Gastrocnemius medialis (tissue), 4 donors: ENCODE measurements around the gene YTHDC2. TPM values are rescaled to one million over a fixed set of nuclear protein-coding genes. Genes with fewer than 3 reads are reported as not detected.

ENCODE experiments used
- ATAC-seq, 2 donors: fragments of 150-250 bp; one replicate each; pipeline ENCODE4 v1.9.1; 2016
- DNase-seq, 2 donors: peaks; one replicate each; pipeline ENCODE4 v3.0.0-alpha.2; 2019
- H3K27ac ChIP-seq, 4 donors: fragments of 200-600 bp; sonication (generic); 1 replicate in 1 of 4; 2 replicates in 3 of 4; pipeline ENCODE4 v1.5.1; 2016 to 2018; ENCODE audit warnings: mild to moderate bottlenecking in 2 of 4, moderate library complexity in 1 of 4
- H3K27me3 ChIP-seq, 3 donors: fragments of 200-600 bp; sonication (generic) in 2 of 3; 1 replicate in 1 of 3; 2 replicates in 2 of 3; pipeline versions ENCODE4 v1.5.1 to v1.6.0; 2016 to 2019; ENCODE audit warnings: mild to moderate bottlenecking in 1 of 3, moderate library complexity in 1 of 3
- H3K36me3 ChIP-seq, 2 donors: fragments of 200-600 bp; sonication (generic) in 1 of 2; one replicate each; pipeline ENCODE4 v1.5.1; 2017 to 2018
- H3K4me1 ChIP-seq, 2 donors: fragments of 200-600 bp; sonication (generic) in 1 of 2; one replicate each; pipeline ENCODE4 v1.5.1; 2016 to 2017; ENCODE audit warnings: mild to moderate bottlenecking in 2 of 2
- H3K4me3 ChIP-seq, 4 donors: fragments of 200-600 bp; sonication (generic) in 3 of 4; 1 replicate in 1 of 4; 2 replicates in 3 of 4; pipeline ENCODE4 v1.5.1; 2016 to 2019; ENCODE audit warnings: mild to moderate bottlenecking in 2 of 4
- H3K9me3 ChIP-seq, 3 donors: fragments of 200-600 bp; sonication (generic) in 2 of 3; 1 replicate in 1 of 3; 2 replicates in 2 of 3; pipeline ENCODE4 v1.5.1; 2016 to 2019
- CTCF ChIP-seq, 5 experiments: fragments of 450-650 bp in 3 of 5; fragments of 200-600 bp in 2 of 5; sonication (generic) in 2 of 5; IDR thresholded peaks in 4 of 5; conservative IDR thresholded peaks in 1 of 5; 1 replicate in 4 of 5; 2 replicates in 1 of 5; pipeline ENCODE4 v1.5.1; 2016 to 2019; ENCODE audit warnings: antibody characterized with exemption in 5 of 5, mild to moderate bottlenecking in 3 of 5, moderate library complexity in 3 of 5
- POLR2A ChIP-seq, 2 donors: fragments of 450-650 bp; IDR thresholded peaks; one replicate each; pipeline ENCODE4 v1.6.1; 2017; ENCODE audit warnings: antibody characterized with exemption in 2 of 2, mild to moderate bottlenecking in 2 of 2, moderate library complexity in 2 of 2
- in situ Hi-C, 4 donors: fragments of 200-750 bp; cut with MboI; loops; one replicate each; pipeline versions ENCODE4 v1.15.0 to v1.8.0; 2017; ENCODE audit warnings: low sequenced_read_pairs in 4 of 4
- intact Hi-C: fragments of 100-400 bp; cut with DNase I; formaldehyde crosslinking; loops from one replicate; pipeline ENCODE4 v1.15.1; 2023; ENCODE audit warnings: low total_unique reads
- total RNA-seq, 4 donors: library from RNA; depleted of rRNA; stranded (reverse); fragments of >200 nt; gene quantifications; one replicate each; pipeline versions ENCODE4 v1.1.0 to v1.2.3, GENCODE V29; 2016

YTHDC2 gene
- total RNA-seq, 4 donors from 2014 or later = 9.0 to 22.7 (median 15.3) TPM

DNA sequence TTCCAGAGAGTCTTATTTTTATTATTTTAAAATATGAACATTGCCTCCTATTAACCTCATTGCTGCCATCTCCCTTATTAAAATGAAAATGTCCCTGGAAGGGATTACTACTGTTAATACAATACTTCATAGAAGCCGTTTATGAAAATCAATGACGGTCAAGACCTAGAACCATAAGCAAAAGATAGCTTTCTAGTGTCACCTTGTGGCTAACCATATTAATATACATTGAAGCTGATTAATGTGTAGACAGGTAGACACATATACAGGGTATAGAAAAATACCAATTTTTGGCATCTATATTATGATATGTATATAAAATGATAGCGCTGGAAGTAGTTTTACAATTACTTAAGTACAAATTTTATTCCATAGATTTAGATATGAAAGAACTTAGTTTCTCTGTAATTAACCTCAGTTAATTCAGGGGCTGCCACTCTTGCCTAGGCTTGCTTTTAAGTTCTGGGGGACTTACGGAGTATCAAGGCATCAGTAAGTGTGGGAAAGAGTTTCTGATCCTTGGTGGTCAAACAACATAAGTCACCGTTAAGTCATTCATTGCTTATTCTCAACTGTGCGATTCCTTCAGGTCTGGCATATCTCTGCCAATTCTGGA, 2.5 kb upstream of the YTHDC2 start:
- no peak for TF ChIP-seq POLR2A (IDR thresholded peaks at IDR 0.05)
- peak in 2 of 5 experiments; percentile 15 for TF ChIP-seq CTCF (IDR thresholded peaks at IDR 0.05 in 4 of 5, conservative IDR thresholded peaks at IDR 0.05 in 1 of 5)
- H3K36me3 ChIP-seq = no peaks in the 10 kb centered on the region
- H3K4me3 ChIP-seq = no peak overlapping the region
- intact Hi-C loops (loop anchor here (5.0 to 10.0 kb wide), 2 partner anchors 514 to 646 kb away; partner anchors contain the start of gene SRP19), in situ Hi-C loops (loop anchor here in 3 of 4 donors (25.0 kb wide), 2 partner anchors 474 to 524 kb away; partner anchors contain the start of gene DCP2 (in 2 of the 3))
- no peaks in the 10 kb centered on the region for H3K27me3 ChIP-seq
- H3K9me3 ChIP-seq = no peaks in the 10 kb centered on the region
- H3K27ac ChIP-seq = no peak overlapping the region
- ATAC-seq (no peak), DNase-seq (no peak)
- H3K4me1 ChIP-seq = peaks cover 16% of the 10 kb centered on the region in 2 donors

DNA sequence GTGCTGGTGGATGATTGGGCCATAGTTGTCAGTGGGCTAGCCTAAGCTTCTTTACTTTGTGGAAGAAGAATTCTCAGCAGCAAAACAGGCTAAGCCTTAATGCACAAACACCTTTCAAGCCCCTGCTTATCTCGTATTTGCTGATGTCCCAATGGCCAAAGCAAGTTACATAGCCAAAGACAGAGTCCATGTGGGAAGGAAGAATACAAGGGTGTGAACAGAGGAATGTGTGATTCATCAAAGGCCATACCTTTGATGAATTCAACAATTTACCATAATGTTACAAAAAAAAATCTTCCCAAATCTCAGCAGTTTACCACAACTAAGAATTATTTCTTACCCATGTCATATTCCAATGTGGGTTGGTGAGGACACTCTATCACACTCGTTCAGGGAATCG, 1.2 kb upstream of the YTHDC2 start:
- Histone ChIP-seq H3K36me3 (no peaks in the 10 kb centered on the region), H3K27ac (no peak overlapping the region), H3K27me3 (no peaks in the 10 kb centered on the region), H3K9me3 (no peaks in the 10 kb centered on the region), H3K4me1 (peaks cover 17 to 22% of the 10 kb centered on the region in 2 donors), H3K4me3 (no peak overlapping the region)
- in situ Hi-C loops (loop anchor here in 3 of 4 donors (25.0 kb wide), 2 partner anchors 475 to 525 kb away; partner anchors contain the start of gene DCP2 (in 2 of the 3)), intact Hi-C loops (loop anchor here (2.0 to 10.0 kb wide), 3 partner anchors 134 to 648 kb away; partner anchors contain the start of gene SRP19)
- DNase-seq = no peak
- no peak for ATAC-seq
- TF ChIP-seq CTCF (IDR thresholded peaks at IDR 0.05 in 4 of 5, conservative IDR thresholded peaks at IDR 0.05 in 1 of 5) = no peak
- TF ChIP-seq POLR2A (IDR thresholded peaks at IDR 0.05) = no peak

DNA sequence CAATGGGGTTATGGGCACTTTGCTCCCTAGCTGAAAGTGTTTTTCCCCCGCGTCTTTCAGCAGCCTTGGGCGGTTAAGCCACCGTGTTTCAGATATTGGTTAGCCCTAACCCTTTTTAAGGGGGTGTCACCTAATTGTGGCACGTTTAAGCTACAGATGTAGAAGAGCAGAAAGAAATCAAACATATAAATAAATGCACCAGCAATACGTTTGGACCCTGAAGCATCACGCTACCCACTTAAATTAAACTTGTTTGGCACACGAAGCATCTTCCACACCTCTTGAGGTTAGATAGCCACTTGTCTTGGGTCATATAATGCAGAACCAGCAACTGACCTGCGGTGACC, 768 bp downstream of the YTHDC2 start:
- H3K27me3 ChIP-seq = no peaks in the 10 kb centered on the region
- peak overlapping the region; percentile 93 to 97 (median 94) for H3K27ac ChIP-seq
- in situ Hi-C loops = loop anchor here in 3 of 4 donors (25.0 kb wide), 2 partner anchors 477 to 527 kb away; partner anchors contain the start of gene DCP2 (in 2 of the 3)
- no peak for TF ChIP-seq CTCF (IDR thresholded peaks at IDR 0.05 in 4 of 5, conservative IDR thresholded peaks at IDR 0.05 in 1 of 5)
- no peak for TF ChIP-seq POLR2A (IDR thresholded peaks at IDR 0.05)
- H3K9me3 ChIP-seq = no peaks in the 10 kb centered on the region
- DNase-seq (no peak), ATAC-seq (no peak)
- no peaks in the 10 kb centered on the region for H3K36me3 ChIP-seq
- intact Hi-C loops = loop anchor here (5.0 to 10.0 kb wide), 2 partner anchors 517 to 649 kb away; partner anchors contain the start of gene SRP19
- peaks cover 17 to 22% of the 10 kb centered on the region in 2 donors for H3K4me1 ChIP-seq
- H3K4me3 ChIP-seq = peak overlapping the region; percentile 85 to 93 (median 86)

DNA sequence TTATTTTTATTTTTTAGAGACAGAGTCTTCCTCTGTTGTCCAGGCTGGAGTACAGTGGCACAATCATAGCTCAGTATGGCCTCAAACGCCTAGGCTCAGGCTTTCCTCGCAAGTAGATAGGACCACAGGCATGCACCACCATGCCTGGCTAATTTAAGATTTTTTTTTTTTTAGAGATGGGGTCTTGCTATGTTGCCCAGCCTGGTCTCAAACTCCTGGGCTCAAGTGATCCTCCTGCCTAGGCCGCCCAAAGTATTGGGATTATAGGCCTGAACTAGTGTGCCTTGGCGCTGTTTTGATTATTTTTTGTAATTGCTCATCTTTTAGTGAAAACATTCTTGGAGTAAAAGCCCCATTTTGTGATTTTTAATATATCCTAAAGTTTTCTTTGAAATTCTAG, 5.4 kb downstream of the YTHDC2 start:
- H3K36me3 ChIP-seq = peaks cover 0 to 4% of the 10 kb centered on the region in 2 donors
- H3K9me3 ChIP-seq = no peaks in the 10 kb centered on the region
- no peak overlapping the region for H3K27ac ChIP-seq
- TF ChIP-seq CTCF (IDR thresholded peaks at IDR 0.05 in 4 of 5, conservative IDR thresholded peaks at IDR 0.05 in 1 of 5) (no peak), POLR2A (IDR thresholded peaks at IDR 0.05) (no peak)
- peaks cover 17 to 28% of the 10 kb centered on the region in 2 donors for H3K4me1 ChIP-seq
- H3K4me3 ChIP-seq = no peak overlapping the region
- ATAC-seq (no peak), DNase-seq (no peak)
- H3K27me3 ChIP-seq = no peaks in the 10 kb centered on the region
- intact Hi-C loops (loop anchor here (10.0 kb wide), 1 partner anchor 654 kb away; the partner anchor contains the start of gene SRP19), in situ Hi-C loops (loop anchor here in 3 of 4 donors (25.0 kb wide), 2 partner anchors 482 to 532 kb away; partner anchors contain the start of gene DCP2 (in 2 of the 3))
